ENCODE results near the gene FCRL1.

FCRL1 gene, protein sequence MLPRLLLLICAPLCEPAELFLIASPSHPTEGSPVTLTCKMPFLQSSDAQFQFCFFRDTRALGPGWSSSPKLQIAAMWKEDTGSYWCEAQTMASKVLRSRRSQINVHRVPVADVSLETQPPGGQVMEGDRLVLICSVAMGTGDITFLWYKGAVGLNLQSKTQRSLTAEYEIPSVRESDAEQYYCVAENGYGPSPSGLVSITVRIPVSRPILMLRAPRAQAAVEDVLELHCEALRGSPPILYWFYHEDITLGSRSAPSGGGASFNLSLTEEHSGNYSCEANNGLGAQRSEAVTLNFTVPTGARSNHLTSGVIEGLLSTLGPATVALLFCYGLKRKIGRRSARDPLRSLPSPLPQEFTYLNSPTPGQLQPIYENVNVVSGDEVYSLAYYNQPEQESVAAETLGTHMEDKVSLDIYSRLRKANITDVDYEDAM

DNA sequence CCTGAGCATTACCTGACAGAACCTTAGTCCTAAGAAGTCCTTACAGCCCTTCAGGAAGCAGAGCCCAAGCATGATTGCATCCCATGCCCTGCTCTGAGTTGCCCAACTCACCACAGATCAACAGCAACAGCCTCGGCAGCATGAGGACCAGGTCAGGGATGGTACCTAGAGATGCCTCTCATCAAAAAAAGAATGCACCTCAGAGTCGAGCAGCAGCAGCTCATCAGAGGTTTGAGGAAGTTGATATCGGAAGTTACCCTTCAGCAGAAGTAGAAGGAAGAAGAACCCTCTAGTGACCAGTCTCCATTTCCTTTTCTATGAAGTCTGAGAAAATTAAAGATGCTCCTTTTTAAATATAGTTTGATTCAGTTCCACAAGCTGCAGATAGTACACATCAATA, at the start of gene FCRL1:
FCRL1 (minus strand) TSS at position 225 of the 400 bp plus-strand sequence; CDS start at position 142, 83 bp downstream.
- no peak for DNase-seq

DNA sequence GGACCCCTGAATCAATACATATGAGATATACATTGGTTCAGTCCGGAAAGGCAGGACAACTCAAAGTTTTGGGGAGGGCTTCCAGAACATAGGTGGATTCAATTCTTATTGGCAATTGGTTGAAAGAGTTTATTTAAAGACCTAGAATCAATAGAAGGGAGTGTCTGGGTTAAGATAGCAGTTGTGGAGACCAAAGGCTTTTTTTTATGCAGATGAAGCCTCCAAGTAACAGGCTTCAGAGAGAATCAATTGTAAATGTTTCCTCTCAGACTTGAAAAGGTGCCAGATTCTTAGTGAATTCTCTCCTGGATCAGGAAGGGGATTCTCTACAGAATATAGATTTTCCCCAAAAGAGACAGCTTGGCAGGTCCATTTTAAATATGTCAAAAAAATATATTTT, 48.7 kb upstream of the FCRL1 start:
- no peak for DNase-seq

DNA sequence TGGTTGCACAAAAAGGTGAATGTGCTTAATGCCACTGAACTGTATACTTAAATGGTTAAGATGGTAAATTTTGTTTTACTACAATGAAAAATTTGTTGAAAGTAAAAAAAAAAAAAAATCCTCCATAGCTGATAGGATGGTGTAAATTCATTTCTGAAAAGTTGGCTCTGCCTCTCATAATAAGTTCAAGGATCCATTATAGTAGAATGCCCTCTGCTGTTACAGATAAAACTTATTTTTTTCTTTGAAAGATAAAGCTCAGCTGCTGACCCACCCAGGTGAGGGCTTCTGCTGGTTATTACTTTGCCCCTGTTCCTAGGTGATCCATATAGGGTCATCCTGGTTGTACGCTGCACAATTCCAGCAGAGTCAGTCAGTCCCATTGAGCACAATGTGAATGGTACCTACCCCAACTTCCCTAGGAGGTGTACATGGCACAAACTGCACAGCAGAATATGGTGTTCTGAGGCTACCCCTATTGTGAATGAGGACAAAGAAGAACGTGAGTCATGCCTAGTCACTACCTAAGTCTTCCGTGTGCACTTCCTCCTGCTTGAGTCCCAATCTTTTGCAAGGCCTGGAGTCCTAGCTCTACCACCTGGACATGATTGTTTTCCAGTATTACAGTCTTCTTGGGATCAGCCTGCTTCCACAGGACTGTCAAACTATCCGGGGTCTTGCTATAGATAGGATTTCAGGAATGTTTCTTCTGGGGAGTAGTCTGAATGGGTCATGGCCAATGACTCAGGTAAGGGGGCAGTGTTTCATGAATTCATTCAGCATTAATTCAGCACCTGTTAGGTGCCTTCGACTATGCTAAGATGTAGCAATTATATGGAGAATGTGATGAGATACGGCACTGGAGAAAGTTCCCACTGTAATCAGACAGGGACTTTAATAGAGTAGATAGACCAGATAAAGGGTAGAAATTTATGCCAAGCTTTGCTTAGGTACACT, 42.5 kb upstream of the FCRL1 start:
- DNase-seq, result no peak

DNA sequence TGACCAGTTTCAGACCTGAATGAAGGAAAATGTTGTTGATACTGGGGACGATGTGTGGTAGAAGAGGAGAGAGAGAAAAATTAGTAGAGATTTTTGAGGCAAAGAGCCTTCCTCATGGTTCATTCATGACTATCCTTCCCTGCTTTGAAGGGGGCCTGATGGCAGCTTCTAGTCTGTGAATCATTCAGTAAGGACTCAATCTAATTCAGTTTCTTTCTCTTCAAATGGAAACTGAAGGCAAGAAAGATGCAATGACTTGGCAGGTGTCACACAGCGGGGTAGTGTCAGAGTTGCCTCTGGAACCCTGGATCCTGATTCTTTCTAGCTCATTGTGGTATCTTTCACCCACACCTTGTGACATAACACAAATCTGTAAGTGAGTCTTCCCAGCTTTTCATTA, 36.6 kb upstream of the FCRL1 start:
- DNase-seq, result no peak

DNA sequence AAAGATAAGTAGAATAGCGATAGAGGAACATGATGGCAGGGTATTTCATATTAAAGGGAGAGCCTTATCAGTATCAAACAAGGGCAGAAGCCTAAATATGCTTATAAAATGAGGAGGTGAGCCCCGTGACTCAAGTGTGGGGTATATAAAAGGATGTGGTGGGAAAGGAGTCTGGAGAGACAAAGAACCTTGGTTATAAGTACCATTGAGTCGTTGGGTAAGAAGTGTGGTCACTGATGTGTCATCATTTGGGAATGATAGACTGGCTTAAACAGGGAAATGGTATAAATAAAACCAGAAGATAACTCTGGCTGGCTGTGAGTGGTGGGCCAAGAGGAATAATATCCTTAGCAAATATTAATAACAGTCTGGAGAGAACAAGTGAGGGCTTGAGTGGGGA, 32.6 kb upstream of the FCRL1 start:
- no peak for DNase-seq

DNA sequence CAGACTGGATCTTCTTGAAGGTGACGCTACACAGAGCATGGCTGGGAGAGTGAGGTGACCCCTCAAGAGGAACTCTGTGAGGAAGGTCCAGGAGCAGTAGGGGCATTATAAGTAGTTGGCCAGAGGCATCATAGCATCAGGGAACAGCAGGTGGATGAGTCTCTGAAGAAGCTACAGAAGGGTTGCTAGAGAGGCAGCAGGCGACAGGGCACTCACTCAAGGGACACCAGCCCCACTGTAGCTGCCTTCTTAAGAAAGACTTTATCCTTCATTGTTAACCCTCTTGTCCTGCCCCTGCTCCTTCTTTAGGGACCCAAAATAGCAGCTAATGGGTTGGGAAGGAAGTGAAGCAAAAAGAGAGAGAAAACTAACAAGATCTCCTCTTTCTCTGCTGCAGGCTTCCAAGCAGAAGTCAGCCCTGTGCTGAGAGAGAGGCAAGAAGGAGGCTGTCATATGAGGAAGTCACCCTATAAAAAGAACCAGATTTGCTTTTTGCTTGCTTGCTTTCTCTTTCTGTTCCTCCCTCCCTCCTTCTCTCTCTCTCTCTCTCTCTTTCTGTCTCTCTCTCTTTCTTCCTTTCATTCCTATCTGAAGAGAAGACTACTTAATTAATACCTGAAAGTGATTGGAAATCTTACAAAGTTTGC, 29.4 kb upstream of the FCRL1 start:
- DNase-seq, result no peak

DNA sequence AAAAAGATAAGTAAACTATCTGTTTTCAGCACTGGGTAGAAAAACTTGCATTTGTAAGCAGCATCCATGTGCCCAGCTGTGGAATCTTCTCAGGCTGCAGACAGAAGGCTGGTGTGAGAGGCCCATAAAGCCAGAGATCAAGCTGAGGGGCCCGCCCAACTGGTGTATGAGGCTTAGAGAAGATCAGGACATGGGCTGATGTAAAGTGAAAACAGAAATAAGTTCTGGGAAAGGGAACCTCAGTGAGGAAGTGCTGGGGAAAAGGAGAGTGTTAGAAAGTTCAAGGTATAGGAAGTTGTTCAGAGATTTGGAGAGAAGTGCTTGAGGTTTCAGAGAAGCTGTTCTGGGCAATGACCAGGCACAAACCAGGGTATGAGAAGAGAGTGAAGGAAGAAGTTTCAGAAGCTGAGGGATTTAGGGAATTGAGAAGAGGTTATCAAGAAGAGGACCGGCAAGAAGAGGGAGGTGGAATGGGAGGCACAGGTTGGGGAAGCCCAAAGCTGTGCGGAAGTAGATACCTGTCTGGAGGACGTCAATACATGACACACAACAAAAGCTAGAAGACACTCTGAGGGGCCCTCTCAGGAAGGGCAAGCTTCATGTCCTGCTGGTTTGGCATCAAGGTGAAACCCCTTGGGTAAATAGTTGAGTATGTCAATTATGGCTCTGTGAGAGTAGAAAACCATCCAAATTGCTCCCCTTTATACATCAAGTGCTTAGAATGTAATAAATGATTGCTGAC, 24.3 kb upstream of the FCRL1 start:
- no peak for DNase-seq

DNA sequence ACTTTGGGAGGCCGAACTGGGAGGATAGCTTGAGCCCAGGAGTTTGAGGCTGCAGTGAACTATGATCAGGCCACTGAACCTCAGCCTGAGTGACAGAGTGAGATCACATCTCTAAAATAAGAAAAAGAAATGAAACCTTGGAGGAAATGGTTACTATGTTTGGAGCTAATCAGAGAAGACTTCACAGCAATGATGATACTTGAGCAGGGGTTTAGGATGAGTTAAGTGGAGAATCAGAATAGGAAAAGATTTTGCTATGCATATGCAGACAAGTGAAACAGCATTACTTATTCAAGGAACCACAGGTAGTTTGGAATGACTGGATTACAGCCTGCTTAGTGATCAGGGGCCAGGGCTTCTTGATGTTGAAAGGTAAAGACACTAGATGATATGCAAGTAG, 23.0 kb upstream of the FCRL1 start:
- no peak for DNase-seq

DNA sequence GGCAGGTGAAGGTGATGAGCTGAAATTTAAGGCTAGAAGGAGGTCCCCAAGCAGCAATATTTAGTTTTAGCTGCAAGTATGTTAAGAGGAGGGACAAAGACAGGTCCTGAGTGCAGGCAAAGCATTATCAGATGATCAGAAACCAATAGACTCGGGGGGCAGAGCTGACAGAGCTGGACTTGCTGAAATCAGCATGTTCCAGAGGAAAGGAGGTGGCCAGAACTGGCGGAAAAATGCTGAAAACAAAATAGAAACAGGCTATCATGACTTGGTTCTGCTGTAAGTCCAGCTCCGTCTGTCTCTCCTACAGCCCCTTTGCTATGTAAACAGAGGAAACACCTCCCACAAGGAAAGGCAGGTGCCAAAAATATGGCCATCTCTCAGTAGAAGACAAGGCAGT, 21.8 kb upstream of the FCRL1 start, which contains the start of gene CD5L:
CD5L (minus strand) TSS at position 101 of the 400 bp plus-strand sequence. CDS start 107 bp downstream, outside the sequence.
- DNase-seq, result no peak

DNA sequence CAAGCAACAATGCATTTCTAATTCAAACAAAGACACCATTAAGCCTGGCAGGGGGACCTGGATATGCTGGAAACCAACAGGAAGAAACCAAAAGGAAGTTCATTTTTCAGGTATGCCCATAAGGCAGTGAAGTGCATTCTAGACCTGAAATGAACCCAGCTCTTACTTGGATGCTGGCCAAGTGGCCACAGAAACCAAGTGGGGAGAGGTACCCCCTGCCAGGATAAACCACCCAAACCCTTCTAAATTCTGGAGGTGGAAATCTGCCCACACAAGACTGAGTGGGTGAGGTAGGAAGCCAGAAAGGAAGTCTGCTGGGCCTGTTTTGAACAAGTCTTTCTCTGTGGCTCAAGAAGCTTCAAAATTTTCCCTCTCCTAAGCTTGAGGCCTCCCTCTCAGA, 19.0 kb upstream of the FCRL1 start:
- DNase-seq, result no peak

DNA sequence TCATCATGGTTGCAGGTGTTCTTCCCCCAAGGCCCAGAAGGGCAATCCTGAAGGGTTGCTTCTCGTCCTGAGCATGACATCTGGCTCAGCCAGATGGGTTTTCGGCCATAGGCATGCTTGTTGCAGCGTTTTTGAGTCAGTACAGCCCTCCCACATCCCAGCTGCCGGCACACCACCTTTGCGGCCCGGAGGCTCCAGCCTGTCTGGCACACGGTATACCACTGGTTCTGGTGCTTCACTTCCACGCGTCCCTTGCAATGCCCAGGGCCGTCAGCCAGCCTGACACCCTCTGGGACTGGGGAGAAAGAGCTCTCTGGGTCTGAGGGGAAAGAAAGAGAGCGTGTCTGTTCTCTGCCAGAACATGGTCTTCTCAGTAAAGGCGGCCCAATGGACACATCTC, 14.5 kb upstream of the FCRL1 start:
- DNase-seq, result no peak

DNA sequence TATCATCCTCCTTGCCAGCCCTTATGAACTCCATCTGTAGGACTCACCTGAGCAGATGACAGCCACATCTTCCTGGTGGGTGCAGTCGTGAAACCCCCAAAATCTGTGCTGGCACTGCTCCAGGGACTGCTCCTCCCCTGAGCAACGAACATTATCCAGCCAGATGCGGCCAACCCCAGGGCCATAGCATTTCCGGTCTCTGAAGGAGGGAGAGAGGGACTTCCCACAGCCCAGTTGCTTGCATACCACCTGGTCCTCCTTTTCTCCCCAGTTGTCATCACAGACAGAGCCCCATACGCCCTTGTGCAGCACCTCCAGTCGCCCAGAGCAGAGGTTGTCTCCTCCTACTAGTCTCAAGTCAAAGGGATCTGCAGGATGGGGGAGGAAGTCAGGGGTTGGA, 13.2 kb upstream of the FCRL1 start:
- DNase-seq, result no peak

DNA sequence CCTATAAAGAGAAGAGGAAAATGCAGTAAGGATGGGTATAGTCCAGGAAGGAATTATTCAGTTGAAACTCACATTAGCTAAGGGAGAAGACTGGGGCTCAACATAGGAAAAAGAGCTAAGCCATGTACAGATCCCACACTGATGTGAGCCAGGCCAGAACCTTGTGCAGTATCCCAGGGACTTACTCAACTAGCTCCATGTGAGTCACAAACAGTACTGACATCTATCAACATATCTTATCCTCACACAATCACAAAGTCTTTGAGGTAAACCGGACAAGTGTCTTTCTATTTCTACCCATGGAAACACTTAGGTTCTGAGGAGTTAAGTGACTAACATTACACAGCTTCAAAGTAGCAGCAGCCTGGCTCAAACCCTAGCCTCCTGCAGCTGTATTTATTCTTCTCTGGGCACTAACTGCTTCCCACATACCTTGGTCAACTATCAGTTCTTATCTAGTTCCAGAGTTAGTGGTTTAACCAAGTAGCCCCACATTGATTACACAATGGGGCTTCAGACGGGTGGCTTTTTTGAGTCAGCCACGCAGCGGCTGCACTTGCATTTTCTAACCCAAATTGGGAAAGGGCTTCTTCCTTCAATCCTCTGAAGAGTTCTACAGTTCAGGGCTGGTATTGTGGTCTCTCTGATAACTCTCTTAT, 12.2 kb upstream of the FCRL1 start:
- no peak for DNase-seq

DNA sequence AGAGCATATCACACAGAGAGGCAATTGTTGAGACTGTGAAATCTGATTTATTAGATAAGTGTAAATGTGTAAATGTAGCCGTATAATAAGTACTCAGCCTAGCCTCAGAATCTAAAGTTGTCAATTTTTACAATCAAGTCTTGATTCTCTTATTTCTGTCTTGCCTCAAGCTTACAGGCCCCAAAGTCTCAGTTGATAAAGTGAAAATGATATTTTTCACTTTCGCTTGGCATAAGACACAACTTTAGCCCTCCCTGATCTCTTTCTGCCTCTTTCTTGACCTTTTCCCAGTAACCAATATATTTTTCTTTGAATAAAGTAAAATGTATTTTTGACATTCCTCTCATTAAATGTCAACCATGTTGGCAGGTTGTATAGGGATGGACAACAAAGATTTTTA, 11.0 kb upstream of the FCRL1 start:
- DNase-seq, result no peak

DNA sequence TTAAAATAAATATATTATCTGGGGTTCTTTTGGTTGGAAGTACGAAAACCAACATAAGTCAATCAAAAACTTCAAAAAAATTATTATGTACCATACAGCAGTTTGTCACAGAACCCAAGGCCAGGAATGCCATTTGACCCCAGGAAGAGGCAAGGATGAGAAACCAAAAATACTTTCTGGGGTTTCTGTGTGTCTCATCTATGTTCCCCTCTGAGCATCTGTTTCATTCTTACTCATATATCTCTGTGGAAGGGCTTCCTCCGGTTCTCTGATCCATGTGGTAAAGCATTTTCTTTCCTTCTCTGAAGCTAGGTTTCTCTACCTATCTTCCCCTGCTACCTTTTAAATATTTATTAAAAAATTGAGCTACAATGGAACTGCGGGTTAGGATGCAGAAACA, 9.8 kb upstream of the FCRL1 start:
- no peak for DNase-seq

DNA sequence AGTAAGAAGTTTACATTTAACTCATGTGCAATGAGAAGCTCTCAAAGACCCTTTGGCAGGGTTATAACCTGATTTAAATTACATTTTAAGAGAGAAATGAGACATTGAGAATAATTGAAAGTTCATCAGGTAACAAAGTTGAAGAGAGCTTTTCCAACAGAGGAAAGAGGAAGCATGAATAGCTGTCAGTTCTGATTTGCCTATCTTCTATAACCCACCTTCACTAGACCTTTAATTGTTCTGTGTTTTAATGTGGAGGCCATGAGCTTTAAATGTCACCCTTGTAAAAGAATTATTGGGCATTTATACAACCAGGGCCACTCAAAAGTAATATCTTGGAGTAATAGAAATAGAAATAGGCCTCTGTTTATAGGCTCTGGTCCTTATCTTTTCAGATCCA, 9.3 kb upstream of the FCRL1 start:
- no peak for DNase-seq

DNA sequence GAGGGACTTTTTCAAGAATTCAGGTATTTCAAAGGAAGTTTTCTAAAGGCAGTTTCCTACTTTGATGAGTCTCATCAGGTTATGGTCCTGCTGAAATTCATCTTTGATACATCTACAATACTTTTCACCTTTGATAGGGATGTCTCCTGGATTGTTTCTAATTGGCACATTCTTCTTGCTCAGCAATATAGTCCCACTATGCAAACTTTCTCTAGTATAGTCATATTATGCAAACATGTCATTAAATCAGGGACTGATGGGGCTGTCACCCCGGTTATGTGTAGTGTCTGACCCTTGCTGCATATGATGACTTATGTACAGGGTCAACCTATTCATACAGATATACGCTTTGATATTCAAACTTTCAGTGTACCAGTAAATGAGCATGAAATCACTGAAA, 379 bp upstream of the FCRL1 start:
- no peak for DNase-seq

DNA sequence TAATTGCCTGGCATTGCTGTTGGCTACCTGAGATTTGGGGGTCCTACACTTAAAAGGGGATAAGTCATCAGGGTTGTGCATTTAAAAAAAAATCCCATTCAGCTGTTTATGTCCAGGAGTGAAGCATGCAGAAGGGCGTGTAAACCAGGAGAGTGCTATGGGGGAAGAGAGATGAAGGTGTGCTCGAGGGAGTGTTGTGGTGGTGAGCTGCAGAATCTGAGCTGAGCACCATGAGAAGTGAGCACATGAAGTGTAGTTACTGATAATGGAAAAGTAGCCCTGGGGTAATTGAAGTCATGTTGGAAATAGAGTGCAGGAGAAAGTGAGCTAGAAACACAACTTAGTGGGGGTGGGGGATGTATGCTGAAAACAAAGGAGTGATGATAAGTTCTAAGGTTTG, 705 bp downstream of the FCRL1 start:
- DNase-seq, result no peak

DNA sequence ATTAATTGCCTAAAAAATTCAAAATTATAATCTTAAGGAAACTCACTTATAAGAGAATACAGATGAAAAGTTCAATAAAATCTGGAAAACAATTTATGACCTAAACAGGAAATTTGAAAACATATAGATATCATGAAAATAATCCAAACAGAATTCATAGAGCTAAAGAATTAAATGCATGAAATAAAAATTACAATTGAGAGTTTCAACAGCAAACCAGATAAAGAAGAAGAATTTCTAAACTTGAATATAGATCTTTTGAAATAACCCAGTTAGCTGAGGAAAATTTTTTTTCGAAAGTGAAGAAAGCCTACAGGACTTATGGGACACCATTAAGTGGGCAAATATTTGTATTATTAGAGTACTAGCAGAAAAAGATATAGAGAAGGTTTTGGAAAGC, 6.7 kb downstream of the FCRL1 start:
- DNase-seq, result no peak

DNA sequence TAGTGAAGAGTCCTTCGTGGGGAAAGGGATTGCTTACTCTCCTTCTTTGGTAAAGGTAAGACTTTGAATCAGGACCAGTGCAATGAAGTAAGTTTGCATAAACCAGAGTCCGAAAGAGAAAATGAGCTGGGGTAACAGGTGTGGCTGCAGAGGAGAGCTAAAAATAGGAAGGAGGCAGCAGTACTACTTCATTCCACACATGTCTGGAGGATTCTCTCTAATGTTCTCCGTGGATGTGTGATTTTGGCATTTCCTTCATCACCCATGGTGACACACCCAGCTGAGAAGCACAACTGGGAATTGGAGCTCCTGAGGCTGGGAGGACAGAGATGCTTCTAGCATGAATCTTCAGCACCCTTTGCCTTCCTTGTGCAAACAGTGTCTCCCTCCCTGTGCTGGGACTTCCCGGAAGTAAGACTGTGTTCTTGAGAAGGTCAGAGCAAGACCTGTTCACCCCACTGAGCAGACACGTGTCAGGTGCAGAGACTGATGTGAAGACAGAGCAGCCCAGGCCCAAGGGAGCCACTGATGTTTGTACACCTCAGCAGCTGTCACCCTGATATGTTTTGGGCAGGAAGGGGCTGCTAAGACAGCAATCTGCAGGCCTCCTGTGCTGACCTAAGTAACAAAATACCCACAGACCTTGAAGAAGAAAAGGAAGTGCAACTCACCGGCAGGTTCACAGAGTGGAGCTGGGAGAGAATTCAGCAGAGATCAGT, 13.3 kb downstream of the FCRL1 start:
- no peak for DNase-seq

DNA sequence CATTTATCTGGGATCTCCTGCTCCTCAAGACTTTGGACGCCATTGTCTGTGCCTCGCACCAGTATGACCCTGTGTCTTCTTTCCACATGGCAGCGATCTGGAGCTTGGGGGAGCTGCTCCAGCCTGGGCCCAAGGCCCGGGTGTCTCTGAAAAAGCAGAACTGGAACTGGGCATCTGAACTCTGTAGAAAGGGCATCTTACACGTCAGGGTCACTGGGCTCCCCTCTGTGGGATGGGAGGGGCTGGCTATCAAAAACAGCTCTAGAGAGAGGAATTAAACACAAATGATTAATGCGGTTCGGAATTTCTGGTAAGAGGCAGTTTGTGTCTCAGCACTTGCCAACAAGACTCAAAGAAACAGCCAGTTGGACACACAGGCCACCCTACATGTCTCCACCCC, 16.1 kb downstream of the FCRL1 start:
- DNase-seq, result no peak

Data from CD4-positive, alpha-beta T cell treated with Interleukin-17A for 1 hour (primary cell).